Measurements from ENCODE around the gene PGGT1B.

PGGT1B gene

DNA sequence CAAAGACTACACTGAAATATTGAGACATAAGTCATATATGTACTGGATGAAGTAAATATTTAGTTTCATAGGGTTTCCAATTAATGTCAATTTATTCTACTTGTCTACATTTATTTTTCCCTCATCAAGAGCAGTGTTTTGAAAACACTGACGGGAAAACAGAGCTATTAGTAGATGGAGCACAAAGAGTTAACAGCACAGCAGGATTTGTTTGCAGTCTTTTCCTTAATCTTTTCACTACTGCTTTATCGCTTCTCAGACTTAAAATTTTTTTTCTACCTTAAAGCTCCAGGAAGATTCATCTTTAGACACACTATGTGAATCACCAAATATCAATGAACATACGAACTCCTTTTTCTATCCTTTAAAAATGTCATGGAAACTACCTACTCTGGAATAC, 25.6 kb downstream of the PGGT1B start:
- Histone ChIP-seq H3K4me3 (ENCODE audit: low read depth, low read length) (no peak overlapping the region), H3K27ac (peak overlapping the region; percentile 12; the same call in 1 of the 2 replicates), H3K27me3 (ENCODE audit: insufficient read depth, low read depth, severe bottlenecking) (no peaks in the 10 kb centered on the region), H3K9me3 (ENCODE audit: severe bottlenecking) (no peaks in the 10 kb centered on the region), H3K36me3 (no peaks in the 10 kb centered on the region; the same call in none of the 2 replicates)
- TF ChIP-seq, protein P1, sequence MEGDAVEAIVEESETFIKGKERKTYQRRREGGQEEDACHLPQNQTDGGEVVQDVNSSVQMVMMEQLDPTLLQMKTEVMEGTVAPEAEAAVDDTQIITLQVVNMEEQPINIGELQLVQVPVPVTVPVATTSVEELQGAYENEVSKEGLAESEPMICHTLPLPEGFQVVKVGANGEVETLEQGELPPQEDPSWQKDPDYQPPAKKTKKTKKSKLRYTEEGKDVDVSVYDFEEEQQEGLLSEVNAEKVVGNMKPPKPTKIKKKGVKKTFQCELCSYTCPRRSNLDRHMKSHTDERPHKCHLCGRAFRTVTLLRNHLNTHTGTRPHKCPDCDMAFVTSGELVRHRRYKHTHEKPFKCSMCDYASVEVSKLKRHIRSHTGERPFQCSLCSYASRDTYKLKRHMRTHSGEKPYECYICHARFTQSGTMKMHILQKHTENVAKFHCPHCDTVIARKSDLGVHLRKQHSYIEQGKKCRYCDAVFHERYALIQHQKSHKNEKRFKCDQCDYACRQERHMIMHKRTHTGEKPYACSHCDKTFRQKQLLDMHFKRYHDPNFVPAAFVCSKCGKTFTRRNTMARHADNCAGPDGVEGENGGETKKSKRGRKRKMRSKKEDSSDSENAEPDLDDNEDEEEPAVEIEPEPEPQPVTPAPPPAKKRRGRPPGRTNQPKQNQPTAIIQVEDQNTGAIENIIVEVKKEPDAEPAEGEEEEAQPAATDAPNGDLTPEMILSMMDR (IDR thresholded peaks at IDR 0.05; ENCODE audit: low read depth, low read length), result no peak
- DNase-seq, result no peak

DNA sequence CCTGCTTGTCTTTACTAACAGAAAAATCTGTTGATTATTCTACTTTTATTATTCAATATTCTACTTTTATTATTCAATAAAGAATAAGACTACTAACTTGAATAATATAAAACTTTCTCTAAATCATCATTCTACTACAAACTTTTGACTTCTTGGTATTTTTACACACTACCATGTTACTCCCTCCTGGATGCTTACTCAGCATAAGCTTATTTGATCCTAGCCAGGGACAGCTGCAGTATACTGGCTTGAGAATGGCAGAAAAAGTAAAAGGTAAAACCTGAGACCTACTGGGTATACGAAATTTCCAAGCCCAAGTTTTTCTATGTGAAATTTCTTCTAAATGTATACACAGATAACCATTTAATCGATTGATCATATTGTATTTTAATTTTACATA, 26.1 kb downstream of the PGGT1B start:
- Histone ChIP-seq H3K27ac (no peak overlapping the region), H3K27me3 (ENCODE audit: insufficient read depth, low read depth, severe bottlenecking) (no peaks in the 10 kb centered on the region), H3K36me3 (peaks cover 4% of the 10 kb centered on the region), H3K9me3 (ENCODE audit: severe bottlenecking) (no peaks in the 10 kb centered on the region), H3K4me3 (ENCODE audit: low read depth, low read length) (no peak overlapping the region)
- DNase-seq, result no peak
- TF ChIP-seq, protein P1 (IDR thresholded peaks at IDR 0.05; ENCODE audit: low read depth, low read length), result no peak

DNA sequence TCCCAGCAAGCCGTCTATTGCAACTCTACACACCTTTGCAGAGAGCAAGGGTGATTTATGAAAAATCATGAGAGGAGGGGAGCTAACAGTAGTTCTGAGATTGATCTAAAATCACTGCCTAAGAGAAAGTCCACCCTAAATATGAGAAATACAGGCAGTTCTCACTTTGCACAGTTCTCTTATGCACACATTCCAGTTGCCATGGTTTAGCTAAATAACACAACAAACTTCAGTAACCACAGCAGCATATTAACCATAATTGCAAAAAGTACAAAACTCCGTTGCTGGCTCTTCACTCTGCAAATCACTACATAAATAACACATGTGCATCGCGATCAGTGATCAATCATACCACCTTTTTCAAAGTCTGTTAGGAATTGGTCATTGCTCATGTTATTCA, 31.1 kb downstream of the PGGT1B start:
- Histone ChIP-seq H3K36me3 (peaks cover 5% of the 10 kb centered on the region), H3K27ac (no peak overlapping the region), H3K27me3 (ENCODE audit: insufficient read depth, low read depth, severe bottlenecking) (no peaks in the 10 kb centered on the region), H3K9me3 (ENCODE audit: severe bottlenecking) (no peaks in the 10 kb centered on the region), H3K4me3 (ENCODE audit: low read depth, low read length) (no peak overlapping the region)
- TF ChIP-seq, protein P1 (IDR thresholded peaks at IDR 0.05; ENCODE audit: low read depth, low read length), result no peak
- no peak for DNase-seq

DNA sequence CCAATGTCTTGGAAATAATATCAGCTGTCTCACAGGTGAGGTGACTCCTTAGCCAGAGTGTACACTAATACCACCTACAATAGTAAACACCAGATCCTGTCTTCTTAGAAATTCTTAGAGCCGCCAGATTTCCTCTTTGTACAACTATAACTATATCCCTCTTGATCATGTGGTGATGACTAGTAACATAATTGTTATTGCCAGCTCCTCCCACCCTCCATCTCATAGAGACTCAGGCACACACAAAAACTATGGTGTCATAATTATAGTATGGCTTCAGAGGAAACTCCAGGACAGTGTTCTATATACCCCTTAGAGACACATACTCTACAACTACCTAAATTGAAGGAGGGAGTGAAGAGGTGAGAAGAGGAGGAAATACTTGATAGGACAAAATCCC, 33.1 kb downstream of the PGGT1B start:
- Histone ChIP-seq H3K27me3 (ENCODE audit: insufficient read depth, low read depth, severe bottlenecking) (no peaks in the 10 kb centered on the region), H3K27ac (no peak overlapping the region), H3K9me3 (ENCODE audit: severe bottlenecking) (no peaks in the 10 kb centered on the region), H3K4me3 (ENCODE audit: low read depth, low read length) (no peak overlapping the region), H3K36me3 (peaks cover 5% of the 10 kb centered on the region)
- TF ChIP-seq, protein P1 (IDR thresholded peaks at IDR 0.05; ENCODE audit: low read depth, low read length), result no peak
- no peak for DNase-seq

DNA sequence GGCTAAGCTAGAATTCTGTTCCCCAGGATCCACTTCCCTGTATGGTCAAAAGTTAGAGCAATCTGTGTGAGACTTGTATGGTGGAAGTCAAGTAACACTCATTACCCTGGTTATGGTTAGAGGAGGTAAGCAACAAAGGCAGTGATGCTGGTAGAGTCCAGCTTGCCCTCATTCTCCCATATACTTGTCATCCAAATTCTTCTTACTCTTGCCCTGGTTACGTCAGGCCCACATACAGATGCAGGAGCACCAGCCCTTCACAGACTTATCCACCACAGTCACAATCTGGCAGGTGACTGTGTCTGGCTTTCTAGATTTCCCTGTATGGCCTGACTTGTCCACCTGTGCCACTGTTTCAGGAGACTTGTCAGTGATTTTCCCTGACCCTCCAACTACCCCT, 35.4 kb downstream of the PGGT1B start:
- H3K27ac ChIP-seq, result no peak overlapping the region
- H3K36me3 ChIP-seq, result peaks cover 5% of the 10 kb centered on the region
- H3K4me3 ChIP-seq (ENCODE audit: low read depth, low read length), result no peak overlapping the region
- TF ChIP-seq, protein P1 (IDR thresholded peaks at IDR 0.05; ENCODE audit: low read depth, low read length), result no peak
- DNase-seq, result no peak
- H3K27me3 ChIP-seq (ENCODE audit: insufficient read depth, low read depth, severe bottlenecking), result no peaks in the 10 kb centered on the region
- no peaks in the 10 kb centered on the region for H3K9me3 ChIP-seq (ENCODE audit: severe bottlenecking)

DNA sequence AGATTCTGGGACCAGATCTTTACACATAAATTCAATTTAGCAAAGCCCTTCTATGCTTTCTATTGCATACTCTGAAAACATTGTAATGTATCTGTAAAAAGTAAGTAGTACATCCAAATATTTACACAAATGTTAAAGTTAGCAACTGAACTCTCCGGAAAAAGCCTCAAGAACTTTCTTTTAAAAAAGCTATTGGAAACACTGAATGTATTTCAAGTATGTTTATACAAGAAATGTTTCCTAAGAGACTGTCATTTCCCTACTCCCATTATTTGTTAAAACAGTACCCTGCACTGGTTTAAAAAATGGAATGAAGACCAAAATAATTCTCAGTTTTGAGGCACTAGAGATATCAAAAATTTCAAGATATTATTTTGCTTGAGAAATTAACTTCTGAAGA, 48.1 kb downstream of the PGGT1B start:
- Histone ChIP-seq H3K9me3 (ENCODE audit: severe bottlenecking) (no peaks in the 10 kb centered on the region), H3K27ac (no peak overlapping the region), H3K36me3 (no peaks in the 10 kb centered on the region; the same call in 1 of the 2 replicates), H3K27me3 (ENCODE audit: insufficient read depth, low read depth, severe bottlenecking) (no peaks in the 10 kb centered on the region), H3K4me3 (ENCODE audit: low read depth, low read length) (no peak overlapping the region)
- no peak for DNase-seq
- TF ChIP-seq, protein P1 (IDR thresholded peaks at IDR 0.05; ENCODE audit: low read depth, low read length), result no peak

Data from WERI-Rb-1 (cell line).